Right forelimb (tissue), 1 donor: Measurements from ENCODE around the gene EFEMP1.

Experiments
- DNase-seq: peaks from one replicate; pipeline ENCODE4 v3.0.0-alpha.2; 2018

Gene EFEMP1

GRCh38 chr2:55891671-55892094 lies 31.9 kb downstream of the EFEMP1 start:
- DNase-seq: no peak

DNA sequence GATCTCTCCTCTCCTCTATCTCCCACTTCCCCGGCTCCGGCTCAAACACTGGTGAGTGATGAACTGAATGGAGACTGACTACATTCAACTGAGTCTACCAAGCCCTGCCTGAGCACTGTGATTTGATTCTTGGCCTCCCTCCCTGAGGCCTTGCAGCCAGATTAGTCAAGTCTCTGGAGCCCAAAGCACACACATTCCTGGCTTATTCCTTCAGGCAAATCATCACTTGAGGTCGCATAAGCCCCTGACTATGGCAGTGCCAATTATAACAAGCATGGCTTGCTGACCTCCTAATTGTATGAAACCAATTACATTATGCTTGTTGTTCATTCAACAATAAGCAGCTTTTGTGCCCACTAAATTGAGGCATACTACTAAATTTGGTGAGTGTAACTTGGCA lies 34.6 kb downstream of the EFEMP1 start:
- no peak for DNase-seq

- no peak for DNase-seq
Observed at GRCh38 chr2:55887901-55888624, 35.5 kb downstream of the EFEMP1 start.

DNA sequence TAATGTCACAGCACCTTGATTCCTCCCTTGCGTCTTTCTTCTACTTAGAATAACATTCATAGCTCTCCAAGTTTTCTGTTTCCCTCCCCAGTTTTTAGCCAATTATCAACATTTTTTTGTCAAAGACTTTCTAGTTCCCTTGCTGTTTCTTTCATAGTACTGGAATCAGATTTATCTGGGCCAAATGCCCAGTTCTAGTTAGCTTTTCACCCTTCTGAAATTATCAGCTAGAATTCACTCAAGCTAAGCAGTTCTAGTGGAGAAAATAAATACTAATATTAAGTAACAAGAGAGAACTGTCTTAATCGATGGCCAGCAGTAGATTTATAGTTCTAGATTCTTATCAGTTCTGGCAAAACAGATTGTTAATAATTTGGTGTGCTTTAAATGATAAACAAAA lies 36.2 kb downstream of the EFEMP1 start:
- DNase-seq: no peak

GRCh38 chr2:55885944-55886281 lies 37.7 kb downstream of the EFEMP1 start:
- DNase-seq: no peak

- no peak for DNase-seq
Observed at GRCh38 chr2:55885127-55885943, 38.2 kb downstream of the EFEMP1 start.

DNA sequence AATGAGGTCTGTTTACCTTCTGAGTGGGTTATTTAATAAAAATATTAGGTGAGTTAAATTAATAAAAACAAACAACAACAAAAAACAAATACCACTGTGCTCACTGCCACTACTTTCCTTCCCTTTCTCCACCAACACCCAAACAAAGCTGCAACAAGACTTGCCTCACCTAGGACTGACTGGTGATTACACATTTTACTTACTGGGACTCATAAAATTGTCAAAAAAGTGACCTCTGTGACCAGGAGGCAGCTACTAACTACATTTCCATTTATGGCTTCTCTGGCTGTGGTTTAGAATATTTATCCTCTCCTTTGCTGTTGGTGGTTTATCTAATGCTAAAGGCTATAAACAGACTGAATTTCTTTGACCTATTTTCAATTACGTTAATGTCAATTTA lies 39.8 kb downstream of the EFEMP1 start:
- DNase-seq: no peak

DNA sequence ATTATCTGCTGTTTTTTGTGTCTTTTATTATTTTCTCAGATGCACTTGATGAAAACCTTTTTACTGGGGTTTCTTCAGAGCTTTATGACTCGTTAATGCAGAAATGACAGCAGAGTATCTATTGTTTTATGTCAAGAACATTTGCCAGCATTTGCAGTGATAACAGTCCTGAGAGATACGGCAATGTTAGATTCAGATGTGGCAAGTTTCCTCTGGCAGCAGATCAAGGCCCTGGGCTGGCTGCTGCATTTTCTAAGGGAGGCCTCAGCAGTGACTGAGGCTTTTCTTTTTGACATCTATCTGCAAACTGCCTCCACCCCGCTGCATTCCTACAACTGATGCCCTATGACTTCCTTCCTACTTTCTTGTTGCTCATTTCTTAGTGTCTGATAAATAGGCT lies 40.2 kb downstream of the EFEMP1 start:
- no peak for DNase-seq

- DNase-seq: no peak
Observed at GRCh38 chr2:55882954-55883353, 40.6 kb downstream of the EFEMP1 start.

GRCh38 chr2:55880416-55881143 lies 43.0 kb downstream of the EFEMP1 start:
- DNase-seq: no peak

DNA sequence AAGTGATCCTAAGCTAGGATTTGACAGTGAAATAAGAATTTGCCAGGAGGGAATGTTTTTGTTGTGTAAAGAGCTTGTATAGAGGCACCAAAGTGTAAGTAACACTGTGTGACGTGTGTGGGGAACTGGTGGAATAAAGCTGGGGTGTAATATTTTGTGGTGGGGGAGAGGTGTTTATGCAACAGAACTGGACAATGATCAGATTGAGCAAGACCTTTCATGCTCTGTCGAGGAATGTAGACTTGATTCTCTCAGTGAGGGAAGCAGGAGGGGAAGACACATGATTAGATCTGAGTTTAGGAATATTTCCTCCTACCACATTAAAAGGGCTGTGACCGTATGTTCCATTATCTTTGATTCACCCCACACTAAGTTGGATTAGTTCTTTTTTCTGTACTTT lies 43.6 kb downstream of the EFEMP1 start:
- no peak for DNase-seq

DNA sequence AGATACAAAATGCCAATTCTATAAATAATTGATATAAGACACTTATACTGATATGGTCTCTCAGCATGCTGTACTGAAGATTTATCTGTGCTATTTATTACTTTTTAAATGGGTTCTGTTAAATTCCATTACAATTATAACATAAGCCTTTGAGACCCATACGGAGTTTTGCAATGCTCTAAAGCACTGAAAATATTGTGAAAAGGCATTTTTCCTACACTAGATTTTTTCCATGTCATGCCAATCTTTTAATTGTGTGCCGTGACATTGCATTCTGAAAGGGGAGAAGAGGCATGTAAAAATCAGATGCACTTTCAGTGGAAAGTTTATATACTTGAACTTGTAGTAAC lies 46.5 kb downstream of the EFEMP1 start:
- no peak for DNase-seq

- no peak for DNase-seq
Observed at GRCh38 chr2:55876429-55877086, 47.0 kb downstream of the EFEMP1 start.

GRCh38 chr2:55875434-55876135 lies 48.0 kb downstream of the EFEMP1 start:
- DNase-seq: no peak

GRCh38 chr2:55874338-55874737 lies 49.2 kb downstream of the EFEMP1 start:
- DNase-seq: no peak

- DNase-seq: no peak
Observed at GRCh38 chr2:55871637-55872036, 51.9 kb downstream of the EFEMP1 start.

DNA sequence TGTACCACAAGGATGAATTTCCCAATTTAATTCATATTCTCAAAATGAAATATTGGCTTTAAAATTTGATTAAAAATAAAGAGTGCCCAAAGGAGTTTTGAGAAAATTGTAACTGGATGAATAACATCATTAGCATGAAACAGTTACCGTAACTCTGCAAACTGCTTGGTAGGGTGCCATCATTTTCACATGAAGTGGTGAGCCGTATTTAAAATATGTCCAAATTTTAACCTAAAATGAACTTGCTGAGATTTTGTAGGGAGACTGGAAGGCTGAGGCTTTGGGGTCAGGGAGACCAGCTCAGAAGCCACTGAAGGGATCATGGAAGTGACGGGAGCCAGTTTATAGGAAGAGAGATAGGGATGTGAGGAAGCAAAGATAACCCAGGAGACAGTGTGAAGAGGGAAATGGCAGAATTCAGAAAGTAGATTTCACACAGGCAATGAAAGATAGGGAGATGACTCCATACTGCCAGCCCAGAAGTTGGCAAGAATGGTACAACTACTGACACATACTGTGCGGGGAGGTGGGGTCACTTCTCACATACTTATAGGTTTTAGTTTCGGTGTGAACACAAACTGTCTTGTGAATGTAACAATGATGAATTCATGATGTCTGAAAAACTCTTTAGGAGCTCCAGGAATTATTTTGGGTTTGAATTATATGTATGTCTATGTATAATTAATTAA lies 53.8 kb downstream of the EFEMP1 start:
- no peak for DNase-seq

GRCh38 chr2:55865096-55865835 lies 58.3 kb downstream of the EFEMP1 start:
- no peak for DNase-seq

GRCh38 chr2:55864351-55865084 lies 59.1 kb downstream of the EFEMP1 start:
- DNase-seq: no peak

GRCh38 chr2:55862673-55863390 lies 60.8 kb downstream of the EFEMP1 start:
- no peak for DNase-seq
